Measurements from ENCODE around the gene POLRMT. TPM values are rescaled to one million over a fixed set of nuclear protein-coding genes. Genes with fewer than 3 reads are reported as not detected.

POLRMT gene
- total RNA-seq, 1 donor from 2014 or later, result 45.3 TPM

GRCh38 chr19:618674-619285 lies 14.6 kb downstream of the POLRMT start:
- H3K27me3 Mint-ChIP-seq (ENCODE audit: low read depth, unreplicated experiment), result no peaks in the 10 kb centered on the region
- no peak overlapping the region for H3K4me2 ChIP-seq (ENCODE audit: low read length)
- H3K27ac Mint-ChIP-seq (ENCODE audit: unreplicated experiment), result no peak overlapping the region
- TF ChIP-seq CTCF (IDR thresholded peaks at IDR 0.05; ENCODE audit: insufficient read depth, low read depth, low read length) (no peak), EZH2 (IDR thresholded peaks at IDR 0.05; ENCODE audit: insufficient read depth, low read length) (no peak)
- no peaks in the 10 kb centered on the region for H3K36me3 ChIP-seq (ENCODE audit: insufficient read depth, low read length)
- H3K79me2 ChIP-seq (ENCODE audit: insufficient read depth, low read length), result no peaks in the 10 kb centered on the region
- H3K4me1 Mint-ChIP-seq (ENCODE audit: low read depth, unreplicated experiment), result peaks cover 3% of the 10 kb centered on the region
- no peak overlapping the region for H3K27ac ChIP-seq (ENCODE audit: low read depth, low read length)
- H4K20me1 ChIP-seq (ENCODE audit: insufficient read depth, low read length), result peaks cover 5% of the 10 kb centered on the region
- no peaks in the 10 kb centered on the region for H3K27me3 ChIP-seq (ENCODE audit: insufficient read depth, low read length)
- H3K4me1 ChIP-seq (ENCODE audit: insufficient read depth, low read length), result peaks cover 9% of the 10 kb centered on the region
- H2AFZ ChIP-seq (ENCODE audit: low read depth, low read length), result no peak overlapping the region
- peaks cover 2% of the 10 kb centered on the region for H3K9me3 Mint-ChIP-seq (ENCODE audit: unreplicated experiment)
- no peak overlapping the region for H3K4me3 ChIP-seq (ENCODE audit: insufficient read depth, low read depth, low read length)
- FAIRE-seq (no peak), DNase-seq (ENCODE audit: low read depth) (no peak)
- H3K4me3 Mint-ChIP-seq (ENCODE audit: unreplicated experiment), result no peak overlapping the region
- H3K9ac ChIP-seq (ENCODE audit: low read length), result no peak overlapping the region
- H3K9me3 ChIP-seq (ENCODE audit: insufficient read depth, low read depth, low read length), result no peaks in the 10 kb centered on the region
- H3K36me3 Mint-ChIP-seq (ENCODE audit: low read depth, unreplicated experiment), result peaks cover 13% of the 10 kb centered on the region

- Mint-ChIP-seq H3K27me3 (ENCODE audit: low read depth, unreplicated experiment) (no peaks in the 10 kb centered on the region), H3K36me3 (ENCODE audit: low read depth, unreplicated experiment) (peaks cover 11% of the 10 kb centered on the region), H3K9me3 (ENCODE audit: unreplicated experiment) (peaks cover 2% of the 10 kb centered on the region), H3K4me3 (ENCODE audit: unreplicated experiment) (no peak overlapping the region), H3K4me1 (ENCODE audit: low read depth, unreplicated experiment) (no peaks in the 10 kb centered on the region), H3K27ac (ENCODE audit: unreplicated experiment) (no peak overlapping the region)
- no peak overlapping the region for H3K27ac ChIP-seq (ENCODE audit: low read depth, low read length)
- DNase-seq (ENCODE audit: low read depth) (no peak), FAIRE-seq (no peak)
- H3K36me3 ChIP-seq (ENCODE audit: insufficient read depth, low read length), result no peaks in the 10 kb centered on the region
- no peaks in the 10 kb centered on the region for H3K9me3 ChIP-seq (ENCODE audit: insufficient read depth, low read depth, low read length)
- no peak overlapping the region for H3K4me2 ChIP-seq (ENCODE audit: low read length)
- H3K4me3 ChIP-seq (ENCODE audit: insufficient read depth, low read depth, low read length), result no peak overlapping the region
- H3K9ac ChIP-seq (ENCODE audit: low read length), result no peak overlapping the region
- no peaks in the 10 kb centered on the region for H3K79me2 ChIP-seq (ENCODE audit: insufficient read depth, low read length)
- peaks cover 3% of the 10 kb centered on the region for H3K4me1 ChIP-seq (ENCODE audit: insufficient read depth, low read length)
- H4K20me1 ChIP-seq (ENCODE audit: insufficient read depth, low read length), result no peaks in the 10 kb centered on the region
- TF ChIP-seq EZH2 (IDR thresholded peaks at IDR 0.05; ENCODE audit: insufficient read depth, low read length) (no peak), CTCF (IDR thresholded peaks at IDR 0.05; ENCODE audit: insufficient read depth, low read depth, low read length) (no peak)
- no peak overlapping the region for H2AFZ ChIP-seq (ENCODE audit: low read depth, low read length)
- H3K27me3 ChIP-seq (ENCODE audit: insufficient read depth, low read length), result no peaks in the 10 kb centered on the region
Observed at GRCh38 chr19:618247-618619, 15.1 kb downstream of the POLRMT start.

- H4K20me1 ChIP-seq (ENCODE audit: insufficient read depth, low read length), result no peaks in the 10 kb centered on the region
- peaks cover 16% of the 10 kb centered on the region for H3K36me3 Mint-ChIP-seq (ENCODE audit: low read depth, unreplicated experiment)
- no peak overlapping the region for H3K9ac ChIP-seq (ENCODE audit: low read length)
- DNase-seq (ENCODE audit: low read depth) (no peak), FAIRE-seq (no peak)
- no peak overlapping the region for H3K4me3 ChIP-seq (ENCODE audit: insufficient read depth, low read depth, low read length)
- H2AFZ ChIP-seq (ENCODE audit: low read depth, low read length), result no peak overlapping the region
- peaks cover 2% of the 10 kb centered on the region for H3K9me3 Mint-ChIP-seq (ENCODE audit: unreplicated experiment)
- no peaks in the 10 kb centered on the region for H3K27me3 ChIP-seq (ENCODE audit: insufficient read depth, low read length)
- H3K4me2 ChIP-seq (ENCODE audit: low read length), result no peak overlapping the region
- H3K9me3 ChIP-seq (ENCODE audit: insufficient read depth, low read depth, low read length), result no peaks in the 10 kb centered on the region
- no peak overlapping the region for H3K27ac Mint-ChIP-seq (ENCODE audit: unreplicated experiment)
- H3K27me3 Mint-ChIP-seq (ENCODE audit: low read depth, unreplicated experiment), result no peaks in the 10 kb centered on the region
- H3K27ac ChIP-seq (ENCODE audit: low read depth, low read length), result no peak overlapping the region
- H3K4me1 ChIP-seq (ENCODE audit: insufficient read depth, low read length), result no peaks in the 10 kb centered on the region
- no peaks in the 10 kb centered on the region for H3K36me3 ChIP-seq (ENCODE audit: insufficient read depth, low read length)
- H3K4me3 Mint-ChIP-seq (ENCODE audit: unreplicated experiment), result no peak overlapping the region
- TF ChIP-seq EZH2 (IDR thresholded peaks at IDR 0.05; ENCODE audit: insufficient read depth, low read length) (no peak), CTCF (IDR thresholded peaks at IDR 0.05; ENCODE audit: insufficient read depth, low read depth, low read length) (no peak)
- H3K4me1 Mint-ChIP-seq (ENCODE audit: low read depth, unreplicated experiment), result no peaks in the 10 kb centered on the region
- H3K79me2 ChIP-seq (ENCODE audit: insufficient read depth, low read length), result no peaks in the 10 kb centered on the region
Observed at GRCh38 chr19:617551-618246, 15.6 kb downstream of the POLRMT start.

Measured in astrocyte (in vitro differentiated cells and primary cell).